Stimulated activated CD4-positive, alpha-beta T cell treated with anti-CD3 and anti-CD28 coated beads, Interleukin-1b, Interleukin-23, amount 100 ng/mL, for 4 hours (primary cell): Measurements from ENCODE around the gene CA4.
A peak's percentile ranks its signal among the peaks of the same experiment; 100 is the strongest.

Experiments
- DNase-seq, 2 donors: peaks; one replicate each; pipeline ENCODE4 v3.0.0-alpha.2; 2020; ENCODE audit warnings: low read depth in 2 of 2

Gene CA4

DNA sequence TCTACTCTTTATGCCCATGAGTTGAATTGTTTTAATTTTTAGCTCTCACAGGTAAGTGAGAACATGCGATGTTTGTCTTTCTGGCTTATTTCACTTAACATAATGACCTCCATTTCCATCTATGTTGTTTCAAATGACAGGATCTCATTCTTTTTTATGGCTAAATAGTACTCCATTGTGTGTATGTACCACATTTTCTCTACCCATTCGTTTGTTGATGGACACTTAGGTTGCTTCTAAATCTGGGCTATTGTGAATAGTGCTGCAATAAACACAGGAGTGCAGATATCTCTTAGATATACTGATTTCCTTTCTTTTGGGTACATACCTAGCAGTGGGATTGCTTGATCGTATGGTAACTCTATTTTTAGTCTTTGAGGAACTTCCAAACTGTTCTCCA lies 19.3 kb upstream of the CA4 start:
- DNase-seq: no peak

DNA sequence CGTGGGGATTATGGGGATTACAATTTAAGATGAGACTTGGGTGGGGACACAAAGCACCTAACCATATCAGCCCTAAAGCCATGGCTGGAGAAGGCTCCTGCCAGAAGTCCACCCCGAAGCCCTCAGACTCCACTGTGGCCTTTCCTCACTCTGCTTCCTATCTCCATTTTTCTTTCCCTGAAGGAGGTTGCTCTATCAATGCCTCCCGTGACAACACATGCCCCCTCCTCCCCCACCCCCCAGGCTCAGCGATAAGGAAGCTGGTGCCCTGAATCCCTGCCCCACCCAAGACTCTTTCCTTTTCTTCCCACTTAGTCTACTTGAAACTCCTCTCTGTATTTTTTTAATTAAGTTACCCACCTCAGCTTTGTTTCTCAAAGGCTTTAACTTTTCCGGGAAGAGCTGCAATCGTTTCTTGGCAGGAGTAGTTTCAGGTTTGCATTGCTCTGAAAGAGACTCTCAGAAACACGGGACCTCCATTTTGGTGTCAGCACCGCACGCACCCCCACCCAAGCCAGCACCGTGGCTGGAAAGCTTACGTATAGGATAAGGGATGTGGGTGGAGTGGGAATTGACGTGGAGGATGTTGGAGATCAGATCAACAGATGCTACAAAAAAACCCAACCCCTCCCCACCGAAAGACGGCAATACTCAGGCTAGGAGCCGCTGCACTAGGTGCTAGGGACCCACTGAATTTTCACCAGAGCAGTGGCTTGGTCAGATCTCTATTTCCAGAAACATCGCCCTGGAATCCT lies 15.2 kb upstream of the CA4 start:
- no peak for DNase-seq

DNA sequence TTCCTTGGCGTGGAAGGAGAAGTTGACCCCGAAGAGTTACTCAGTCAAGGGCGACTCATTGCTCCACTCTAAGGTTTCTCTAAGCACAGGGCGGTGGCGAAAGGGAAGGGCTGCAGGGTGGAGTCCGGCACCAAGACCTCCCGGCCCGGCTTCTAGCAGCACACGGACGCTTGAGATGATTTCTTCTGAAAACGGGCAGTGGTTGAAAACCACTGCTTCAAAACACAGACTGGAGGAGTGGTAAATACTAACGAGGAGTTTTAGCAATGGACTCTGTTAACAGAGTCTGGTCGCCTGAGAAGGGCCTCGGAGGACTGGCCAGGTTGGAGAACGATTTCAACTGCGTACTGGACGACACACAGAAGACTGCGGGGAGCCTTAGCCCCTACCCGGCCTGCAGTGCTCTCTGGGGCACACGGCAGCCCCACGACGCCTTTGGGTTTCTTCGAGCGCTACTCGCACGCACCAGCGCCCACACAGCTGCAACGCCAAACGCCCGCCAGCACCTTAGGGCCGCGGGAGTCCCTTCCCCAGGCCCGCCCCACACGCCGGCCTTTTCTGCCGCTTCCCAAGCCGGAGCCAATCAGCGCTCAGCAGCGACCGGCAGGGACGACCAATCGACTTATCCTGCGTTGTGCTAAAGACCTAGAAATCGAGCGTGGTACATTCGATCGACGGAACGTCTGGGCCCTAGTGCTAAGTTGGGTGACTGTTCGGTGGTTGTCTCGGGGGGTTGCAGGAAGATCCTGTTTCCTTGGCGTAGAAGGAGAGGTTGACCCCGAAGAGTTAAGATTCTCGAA lies 14.4 kb upstream of the CA4 start:
- peak; percentile 62 to 71 for DNase-seq

DNA sequence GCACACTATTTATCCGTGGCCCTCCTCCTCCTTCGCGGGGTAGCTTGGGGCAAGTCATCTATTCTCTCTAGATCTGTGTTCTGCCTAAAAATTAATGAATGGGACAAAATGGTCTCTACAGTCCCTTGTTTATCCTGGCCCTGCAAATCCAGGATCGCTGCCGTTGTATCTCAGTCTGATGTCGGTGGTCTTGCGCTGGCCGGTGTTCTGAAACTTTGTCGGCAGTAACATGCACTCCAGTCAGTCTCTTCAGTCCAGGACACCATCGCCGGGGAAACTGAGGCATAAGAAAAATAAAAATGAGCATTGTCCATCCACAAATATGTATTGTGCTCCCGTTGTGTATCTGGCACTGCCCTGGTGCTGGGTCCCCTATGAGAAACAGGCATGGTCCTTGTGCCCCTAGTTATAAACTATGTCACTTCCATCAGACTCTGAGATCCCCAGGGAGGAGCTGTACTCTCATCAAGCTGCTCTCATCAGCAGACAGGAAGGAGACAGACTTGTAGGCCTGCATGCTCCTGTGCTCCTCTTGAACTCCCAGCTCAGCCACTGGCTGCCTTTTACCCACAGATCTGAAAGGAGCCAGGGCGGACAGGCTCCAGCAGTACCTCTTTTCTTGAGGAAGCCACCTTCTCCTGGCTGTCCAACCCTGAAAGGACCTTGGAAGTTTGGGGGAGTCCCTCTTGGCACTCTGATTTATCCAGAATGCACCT lies 13.7 kb upstream of the CA4 start:
- DNase-seq: no peak

DNA sequence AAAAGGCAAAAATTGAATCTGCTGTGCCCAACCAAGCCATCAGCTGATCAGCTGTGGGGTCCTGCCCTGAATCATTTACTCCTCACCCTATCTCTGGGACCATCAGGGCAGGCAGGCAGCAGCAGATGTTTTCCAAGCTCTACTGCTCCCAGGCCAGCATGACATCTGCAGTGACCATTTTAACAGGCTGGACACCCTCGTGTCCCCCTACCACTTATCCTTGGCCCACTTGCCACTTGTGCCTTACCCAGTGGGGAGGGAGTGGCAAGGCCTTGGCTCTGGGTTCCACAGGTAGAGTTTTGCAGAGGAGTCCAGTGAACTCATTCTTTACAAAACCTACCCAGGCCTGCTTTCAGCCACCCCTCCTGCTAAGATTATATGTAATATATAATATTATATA lies 12.0 kb upstream of the CA4 start:
- DNase-seq: no peak

DNA sequence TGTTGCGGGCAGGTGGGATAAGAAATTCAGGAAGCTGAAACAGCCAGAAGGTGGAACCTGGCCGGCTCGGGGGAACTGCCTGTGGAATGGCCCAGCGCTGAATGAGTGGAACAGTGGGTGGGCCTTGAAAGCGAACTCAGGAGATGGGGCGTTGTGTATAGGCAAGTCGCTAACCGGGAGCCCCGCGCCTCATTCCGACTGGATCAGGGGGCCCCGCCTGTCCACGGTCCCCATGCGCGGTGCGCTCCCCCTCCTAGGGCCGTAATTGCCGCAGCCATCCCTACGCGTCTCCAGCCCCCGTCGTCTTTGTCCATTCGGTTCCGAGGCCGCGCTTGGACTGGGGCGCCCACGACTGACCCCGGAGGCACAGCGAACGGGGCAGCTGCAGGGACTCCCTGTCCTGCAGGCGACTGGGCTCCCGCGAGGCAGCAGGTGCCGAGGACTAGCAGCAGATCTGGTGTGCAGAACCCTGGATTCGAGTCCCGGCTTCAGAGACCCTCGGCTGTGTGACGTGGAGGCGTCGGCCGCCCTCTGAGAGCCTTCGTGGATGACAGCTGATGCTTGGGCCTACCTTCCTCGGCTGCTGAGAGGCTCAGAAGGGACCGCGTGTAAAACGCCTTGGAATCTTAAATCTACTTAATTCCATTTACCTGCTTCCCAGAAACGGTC lies 10.9 kb upstream of the CA4 start:
- no peak for DNase-seq

DNA sequence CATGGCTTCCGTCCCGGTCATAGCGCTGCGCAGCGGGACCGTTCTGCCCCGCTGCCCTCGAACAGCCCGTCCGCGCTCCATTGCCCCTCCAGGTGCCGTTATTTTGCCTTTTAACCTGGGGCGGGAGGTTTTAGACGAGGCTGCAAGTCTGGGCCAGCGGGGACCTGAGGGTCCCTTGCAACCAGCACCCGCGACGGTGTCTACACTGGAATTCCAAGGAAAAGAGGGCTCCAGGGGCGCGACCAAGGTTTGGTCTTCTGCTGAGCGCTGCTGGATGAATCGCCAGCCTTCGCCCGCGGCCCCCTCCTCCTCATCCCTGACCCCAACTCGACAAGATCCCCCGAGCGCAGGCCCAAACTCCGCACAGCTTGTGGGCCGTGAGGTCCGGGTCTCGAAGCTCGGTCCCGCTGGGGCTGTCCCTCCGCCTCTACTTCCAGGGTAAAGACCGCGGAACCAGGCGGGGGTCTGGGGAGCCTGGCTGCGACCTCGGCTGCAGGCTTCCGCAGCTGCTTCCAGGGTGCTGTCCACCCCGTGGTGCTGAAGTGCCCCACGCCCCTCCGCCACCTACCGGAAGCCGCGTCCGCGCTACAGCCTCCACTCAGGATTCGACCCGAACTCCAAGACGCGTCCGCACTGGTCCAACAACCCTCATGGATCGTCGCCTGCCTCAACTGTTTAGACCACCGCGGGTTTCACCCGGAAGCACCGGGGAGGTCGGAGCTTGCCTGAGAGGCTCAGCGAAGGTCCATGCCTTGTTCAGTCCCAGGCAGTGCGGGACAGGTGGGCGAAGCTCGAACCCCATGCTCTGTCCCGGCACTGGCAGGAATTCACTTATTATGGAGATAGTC lies 10.1 kb upstream of the CA4 start:
- DNase-seq: peak; percentile 26 to 59

DNA sequence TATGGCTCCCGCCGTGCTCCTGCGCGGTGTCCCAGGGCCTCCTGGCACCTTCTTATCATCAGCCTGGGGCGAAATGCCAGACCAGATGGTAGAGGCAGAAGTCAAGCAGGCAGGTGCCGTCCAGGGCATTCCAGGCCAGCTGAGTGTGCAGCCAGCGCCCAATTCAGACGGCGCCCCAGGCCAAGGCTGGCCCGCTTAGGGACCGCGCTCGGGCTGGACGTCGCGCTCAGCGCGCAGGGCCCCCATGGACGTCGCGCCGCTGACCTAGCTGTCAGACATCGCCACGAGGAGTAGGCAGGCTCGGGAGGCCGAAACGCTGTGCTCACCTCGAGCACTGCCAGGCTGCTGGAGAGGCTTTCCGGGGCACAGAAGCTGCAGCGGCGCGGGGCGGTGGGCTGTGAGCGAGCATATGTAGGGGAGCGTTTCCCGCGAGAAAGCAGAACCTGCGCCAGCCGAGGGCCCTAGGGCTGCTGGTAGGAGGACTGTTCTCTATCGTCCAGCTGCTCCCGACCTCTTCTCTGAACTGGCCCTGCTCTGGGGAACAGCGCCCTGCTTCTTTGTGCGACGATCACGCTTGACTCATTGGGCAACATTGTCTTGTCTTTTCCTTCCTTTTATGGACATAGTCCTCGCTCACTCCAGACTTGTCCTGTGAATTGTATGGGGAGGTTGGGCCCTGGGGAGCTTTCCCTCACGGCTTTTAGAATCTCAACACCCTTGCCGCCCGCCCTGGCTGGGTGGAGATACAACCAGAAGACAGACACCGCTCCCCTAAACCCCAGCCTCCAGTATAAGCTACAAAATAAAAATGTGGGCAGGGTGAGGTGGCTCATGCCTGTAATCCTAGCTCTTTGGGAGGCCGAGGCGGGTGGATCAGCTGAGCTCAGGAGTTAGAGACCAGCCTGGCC lies 8.4 kb upstream of the CA4 start:
- DNase-seq: no peak

DNA sequence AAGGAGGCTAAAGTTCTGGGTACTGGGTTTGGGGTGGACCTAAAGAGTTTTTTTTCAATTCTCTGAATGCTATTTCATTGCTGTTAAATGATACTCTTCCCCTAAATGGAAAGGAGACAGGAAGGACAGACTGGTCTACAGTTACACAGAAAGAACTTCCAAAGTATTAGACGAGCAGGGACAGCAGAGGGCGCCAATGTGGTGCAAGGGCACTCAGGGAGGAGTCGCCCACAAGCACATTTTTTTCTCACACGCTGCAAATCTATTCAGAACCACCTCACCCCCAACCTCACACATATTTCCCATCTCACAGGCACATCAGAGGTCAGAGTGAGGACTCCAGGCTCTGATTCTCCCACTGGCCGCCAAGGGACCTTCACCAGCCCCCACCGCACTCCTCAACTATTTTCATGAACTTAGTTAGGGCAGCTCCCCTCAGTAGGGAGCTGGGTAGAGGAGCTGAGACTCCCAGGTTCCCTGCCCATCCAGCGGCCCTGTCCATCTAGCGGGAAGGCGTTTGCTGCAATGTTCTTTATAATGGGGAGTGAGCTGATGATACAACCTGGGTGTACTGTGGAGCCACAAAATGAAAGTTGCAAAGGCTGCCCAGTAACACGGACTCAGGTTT lies 6.8 kb upstream of the CA4 start:
- peak; percentile 61 to 73 for DNase-seq

DNA sequence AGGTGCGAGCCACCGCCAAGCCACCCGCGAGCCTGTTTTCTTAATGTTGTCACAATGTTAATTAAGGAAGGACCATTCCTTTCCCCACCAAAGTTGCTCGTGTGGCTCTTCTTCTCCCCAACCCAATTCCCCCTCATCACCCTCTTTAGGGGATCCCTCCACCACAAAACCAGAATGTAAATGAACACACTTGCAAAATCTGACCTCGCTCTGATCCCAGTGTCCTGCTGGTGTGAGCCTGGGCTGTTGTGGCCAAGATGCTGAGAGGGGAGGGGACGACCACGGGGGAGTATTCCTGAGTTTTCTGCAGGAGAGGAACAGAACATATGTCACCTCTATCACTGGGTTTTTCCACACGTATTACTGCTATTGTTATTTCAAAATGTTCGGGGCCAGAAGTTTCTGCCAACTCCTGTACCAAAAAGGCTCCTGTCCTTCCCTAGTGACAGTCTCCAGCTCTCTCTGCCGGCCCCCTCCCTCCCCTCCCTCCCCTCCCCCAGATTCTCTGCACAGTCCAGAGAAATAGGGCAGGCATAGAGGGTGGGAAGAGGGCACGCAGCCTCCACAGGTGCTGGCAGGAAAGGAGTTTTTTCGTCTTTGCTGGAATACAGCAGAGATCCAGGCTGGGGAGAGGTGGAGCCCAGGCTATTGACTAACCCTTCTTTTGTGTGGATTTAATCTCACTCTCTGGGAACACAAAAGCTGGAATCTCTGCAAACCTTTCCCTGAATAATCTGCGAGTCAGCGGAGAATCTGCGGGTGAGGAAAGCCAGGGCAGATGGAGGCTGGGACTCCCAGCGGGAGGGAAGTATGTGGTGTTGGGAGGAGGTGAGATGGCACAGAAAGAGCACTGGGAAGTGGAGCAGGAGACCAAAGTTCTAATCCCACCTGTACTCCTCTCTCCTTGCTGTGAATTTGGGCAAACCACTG lies 4.5 kb upstream of the CA4 start:
- DNase-seq: no peak

DNA sequence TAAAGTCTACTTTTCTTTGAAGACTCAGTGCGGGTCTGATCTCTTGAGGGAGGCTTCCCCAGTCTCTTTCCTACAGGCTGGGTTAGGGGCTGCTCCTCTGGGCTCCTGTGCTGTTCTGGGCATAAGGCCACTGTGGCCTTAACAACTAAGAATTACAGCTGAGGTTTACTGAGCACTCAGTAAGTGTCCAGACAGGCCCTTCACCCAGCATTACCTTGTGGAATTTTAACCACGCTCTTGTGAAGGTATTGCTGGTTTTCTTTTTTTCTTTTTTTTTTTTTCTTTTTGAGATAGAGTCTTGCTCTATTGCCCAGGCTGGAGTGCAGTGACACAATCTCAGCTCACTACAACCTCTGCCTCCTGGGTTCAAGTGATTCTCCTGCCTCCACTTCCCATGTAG lies 3.6 kb upstream of the CA4 start:
- no peak for DNase-seq

DNA sequence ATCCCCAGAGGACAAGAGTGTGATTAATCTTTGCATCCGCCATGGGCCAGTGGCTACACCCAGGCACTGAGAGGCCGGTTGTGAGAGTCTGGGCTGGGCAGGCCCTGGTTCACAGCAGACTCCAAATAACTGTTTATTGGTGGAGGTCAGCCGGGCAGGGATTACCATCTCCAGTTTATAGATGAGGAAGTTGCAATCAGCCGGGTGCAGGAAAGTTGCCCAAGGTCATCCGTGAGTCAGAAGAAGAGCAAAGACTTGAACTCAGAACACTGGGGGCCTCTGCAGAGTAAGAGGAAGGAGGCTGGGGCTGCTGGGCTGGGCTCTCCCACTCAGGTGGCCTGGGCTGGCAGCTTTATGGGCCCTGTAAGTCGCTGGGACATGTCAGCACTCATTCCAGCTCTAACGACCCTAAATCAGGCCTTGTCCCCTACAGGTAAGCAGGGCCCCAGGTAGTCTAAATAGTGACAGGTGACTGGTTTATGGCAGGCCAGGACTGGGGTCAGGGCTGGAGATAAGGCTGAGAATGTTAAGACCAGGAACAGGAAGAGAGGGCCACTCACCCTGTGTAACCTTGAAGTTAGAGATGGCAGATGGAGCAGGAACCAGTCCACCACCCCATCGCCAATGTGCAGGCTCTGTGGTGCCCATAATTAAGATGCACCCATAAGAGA lies 2.1 kb upstream of the CA4 start:
- no peak for DNase-seq

DNA sequence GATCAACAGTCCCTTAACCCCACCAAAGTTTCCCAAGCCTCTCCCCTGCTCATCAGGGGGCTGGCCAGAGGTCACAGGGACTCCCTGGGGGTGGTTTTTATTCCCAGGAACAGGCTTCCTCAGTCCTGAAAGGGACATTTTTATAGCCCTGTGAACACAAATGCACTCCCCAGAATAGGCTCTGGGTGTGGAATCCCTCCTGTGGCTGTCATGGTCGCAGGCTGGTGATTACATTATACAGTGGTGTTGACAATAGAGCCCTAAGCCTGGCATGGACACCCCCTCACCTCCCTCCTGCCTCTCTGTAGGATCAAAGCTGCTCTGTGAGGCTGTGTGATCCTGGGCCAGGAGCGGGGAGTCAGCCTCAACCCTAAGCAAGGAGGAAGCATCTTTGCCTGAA lies 1.4 kb upstream of the CA4 start:
- DNase-seq: no peak

DNA sequence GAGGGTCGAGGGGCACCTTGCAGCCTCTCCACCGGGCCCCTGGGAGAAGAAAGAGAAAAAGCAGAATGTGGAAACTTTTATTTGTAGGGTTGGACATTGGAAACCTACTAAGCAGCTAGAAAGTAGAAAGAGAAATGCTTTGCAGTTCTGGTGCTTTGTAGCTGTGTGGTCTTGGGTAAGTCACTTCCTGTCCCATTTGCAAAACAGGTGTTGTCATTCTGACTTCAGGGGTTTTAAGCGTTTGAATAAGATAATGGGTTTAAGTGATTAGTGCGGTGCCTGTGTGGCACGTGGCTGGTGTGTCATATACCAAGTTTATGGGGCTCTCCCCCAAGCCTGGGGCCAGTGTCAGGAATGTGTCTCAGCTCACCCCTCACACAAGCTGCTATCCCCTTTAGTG lies 1.6 kb downstream of the CA4 start:
- DNase-seq: no peak

DNA sequence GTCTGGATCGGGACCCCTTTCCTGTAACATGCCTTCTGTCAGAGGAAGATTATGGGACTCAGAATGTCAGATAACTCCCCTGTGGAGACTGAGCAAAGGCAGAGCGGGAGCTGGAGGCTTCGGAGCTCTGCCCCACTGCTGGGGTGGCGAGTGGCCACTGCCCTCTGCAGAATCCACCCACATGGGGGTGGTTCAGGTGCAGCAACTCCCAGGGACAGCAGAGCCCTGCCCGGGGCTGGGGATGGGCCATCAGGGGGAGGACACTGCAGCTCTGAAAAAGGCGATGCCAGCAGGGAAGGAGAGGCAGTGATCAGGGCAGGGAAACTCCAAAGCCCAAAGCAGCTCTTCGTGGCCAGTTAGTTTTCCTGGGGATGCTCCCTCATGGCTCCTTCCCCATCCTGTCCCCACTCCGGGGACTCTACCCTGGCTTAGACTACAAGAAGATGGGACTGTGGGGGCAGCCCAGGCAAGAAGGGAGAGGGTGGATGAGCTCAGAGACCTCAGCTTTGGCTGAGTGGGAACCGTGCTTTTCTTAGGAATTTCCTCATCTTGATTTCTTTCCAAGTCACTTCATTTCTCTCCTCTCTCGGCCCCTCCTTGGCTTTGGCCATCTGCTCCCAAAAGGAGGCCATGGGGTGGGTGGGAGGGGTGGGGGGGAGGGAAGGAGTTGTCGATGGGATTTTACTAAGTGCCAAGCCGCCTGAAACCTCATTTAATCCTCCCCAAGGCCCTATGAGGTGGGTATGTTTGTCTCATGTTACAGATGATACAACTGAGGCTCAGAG lies 4.0 kb downstream of the CA4 start:
- no peak for DNase-seq

DNA sequence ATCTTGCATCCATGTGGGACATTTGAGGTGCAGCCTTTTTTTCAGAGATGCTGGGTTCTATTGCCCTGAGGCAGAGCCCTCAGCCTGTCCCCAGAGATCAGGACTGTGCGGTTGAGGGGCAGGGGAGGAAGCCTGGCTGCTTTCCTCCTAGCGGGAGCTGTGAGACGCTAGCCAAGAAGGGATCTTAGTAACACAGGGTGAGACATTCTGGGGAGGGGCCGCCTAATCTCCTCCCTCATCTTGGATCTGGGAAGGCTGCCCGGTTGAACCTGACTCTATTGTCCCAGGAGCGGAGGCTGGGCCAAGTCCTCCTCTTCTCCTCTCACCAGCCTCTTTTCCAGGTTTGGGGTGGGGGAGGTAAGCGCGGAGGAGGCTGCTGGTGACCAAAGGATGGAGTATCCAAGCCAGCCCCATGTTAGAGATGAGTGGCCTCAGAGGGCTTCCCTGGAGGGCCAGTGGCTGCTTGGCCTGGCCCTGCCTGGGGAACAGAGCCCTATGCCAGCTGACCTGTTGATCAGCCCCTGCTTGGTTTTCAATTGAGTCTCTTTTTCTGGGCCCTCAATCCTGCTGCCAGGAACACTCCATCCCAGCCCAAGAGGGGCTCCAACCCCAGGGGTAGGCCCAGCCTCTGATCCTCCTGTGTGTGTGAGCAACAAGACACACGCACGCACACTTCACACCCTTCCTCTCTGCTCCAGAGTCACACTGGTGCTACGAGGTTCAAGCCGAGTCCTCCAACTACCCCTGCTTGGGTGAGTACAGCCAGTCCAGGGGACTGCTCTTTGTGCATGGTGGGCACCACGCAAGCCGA lies 5.0 kb downstream of the CA4 start:
- DNase-seq: no peak
